ENCODE results near the gene HMGXB3. TPM values are rescaled to one million over a fixed set of nuclear protein-coding genes. Genes with fewer than 3 reads are reported as not detected.

The HMGXB3 gene
- total RNA-seq, 2 experiments from 2014 or later, result 27.2 to 30.5 TPM

DNA sequence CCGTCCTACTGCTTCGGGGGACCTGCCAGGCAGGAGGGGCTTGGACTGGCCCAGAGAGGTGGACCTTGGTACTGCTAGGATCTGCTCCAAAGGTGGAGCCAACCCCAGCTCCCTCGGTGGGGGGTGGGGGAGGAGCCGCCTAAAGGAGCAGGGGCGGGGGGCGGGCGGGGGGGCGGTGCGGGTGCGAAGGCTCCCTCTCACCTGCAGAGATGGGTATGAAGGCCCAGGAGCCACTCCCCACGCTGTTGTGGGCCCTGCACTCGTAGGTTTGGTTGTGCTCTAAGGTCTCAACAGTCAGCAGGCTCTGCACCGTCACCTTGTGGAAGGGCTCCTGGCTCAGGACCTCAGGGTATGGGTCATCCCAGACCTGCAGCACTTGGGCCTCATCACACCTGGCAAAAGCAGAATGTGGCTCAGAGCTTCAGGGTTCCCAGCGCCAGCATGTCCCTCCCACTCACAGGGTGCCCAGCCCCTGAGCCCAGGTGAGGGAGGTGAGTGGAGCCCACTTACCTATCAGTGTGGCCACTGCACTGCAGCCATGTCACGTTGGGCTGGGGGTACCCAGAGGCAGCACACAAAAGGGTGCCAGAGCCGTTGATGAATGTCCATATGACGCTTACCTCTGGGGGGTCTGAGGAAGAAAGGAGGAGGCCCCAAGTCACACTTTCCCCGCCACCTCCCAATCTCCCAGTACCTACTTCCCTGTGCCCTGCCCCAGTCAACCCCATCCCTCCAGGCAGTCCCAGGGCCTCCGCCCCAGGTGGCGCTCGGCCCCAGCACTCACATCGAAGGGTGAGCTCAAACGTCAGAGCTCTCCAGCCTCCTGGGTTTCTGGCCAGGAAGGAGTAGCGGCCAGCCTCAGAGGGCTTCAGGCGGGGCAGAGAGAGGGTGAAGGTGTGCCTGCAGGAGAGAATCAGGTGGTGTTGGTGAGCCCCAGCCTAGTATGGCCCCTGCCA, 69.4 kb downstream of the HMGXB3 start:
- intact Hi-C loops (cut with DNase I, micrococcal nuclease), result no loop called here
- no peaks in the 10 kb centered on the region for H3K27me3 Mint-ChIP-seq
- ChIA-PET POLR2A (no interaction called here), CTCF (no interaction called here)
- peaks cover 12% of the 10 kb centered on the region for H3K4me1 Mint-ChIP-seq
- ATAC-seq (no peak), DNase-seq (no peak)
- H3K9me3 Mint-ChIP-seq (ENCODE audit: low read depth), result no peaks in the 10 kb centered on the region
- H3K4me3 Mint-ChIP-seq, result no peak overlapping the region
- H3K27ac Mint-ChIP-seq, result no peak overlapping the region
- H3K36me3 Mint-ChIP-seq (ENCODE audit: low read depth), result no peaks in the 10 kb centered on the region

DNA sequence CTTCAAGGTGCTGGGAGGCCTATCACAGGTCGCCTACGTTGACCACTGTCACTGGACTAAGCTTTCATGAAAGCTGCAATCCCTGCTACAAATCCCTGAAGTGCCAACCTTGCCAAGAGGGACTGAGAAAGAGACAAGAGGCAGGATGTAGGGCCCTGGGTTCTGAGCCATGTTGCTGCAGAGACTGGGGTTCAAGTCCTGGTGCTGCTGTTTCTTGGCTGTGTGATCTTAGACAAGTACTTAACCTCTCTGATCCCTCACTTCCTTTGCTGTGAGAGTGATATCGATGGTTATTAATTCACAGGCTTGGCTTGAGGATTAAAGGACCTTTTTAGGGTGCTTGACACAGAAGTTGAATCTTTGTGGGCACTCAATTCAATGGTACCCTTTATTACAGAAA, 70.3 kb downstream of the HMGXB3 start:
- ChIA-PET POLR2A (no interaction called here), CTCF (no interaction called here)
- intact Hi-C loops (cut with DNase I, micrococcal nuclease), result no loop called here
- Mint-ChIP-seq H3K27ac (no peak overlapping the region), H3K27me3 (no peaks in the 10 kb centered on the region), H3K4me1 (peaks cover 12% of the 10 kb centered on the region), H3K4me3 (no peak overlapping the region), H3K9me3 (ENCODE audit: low read depth) (no peaks in the 10 kb centered on the region), H3K36me3 (ENCODE audit: low read depth) (no peaks in the 10 kb centered on the region)
- DNase-seq (no peak), ATAC-seq (no peak)

DNA sequence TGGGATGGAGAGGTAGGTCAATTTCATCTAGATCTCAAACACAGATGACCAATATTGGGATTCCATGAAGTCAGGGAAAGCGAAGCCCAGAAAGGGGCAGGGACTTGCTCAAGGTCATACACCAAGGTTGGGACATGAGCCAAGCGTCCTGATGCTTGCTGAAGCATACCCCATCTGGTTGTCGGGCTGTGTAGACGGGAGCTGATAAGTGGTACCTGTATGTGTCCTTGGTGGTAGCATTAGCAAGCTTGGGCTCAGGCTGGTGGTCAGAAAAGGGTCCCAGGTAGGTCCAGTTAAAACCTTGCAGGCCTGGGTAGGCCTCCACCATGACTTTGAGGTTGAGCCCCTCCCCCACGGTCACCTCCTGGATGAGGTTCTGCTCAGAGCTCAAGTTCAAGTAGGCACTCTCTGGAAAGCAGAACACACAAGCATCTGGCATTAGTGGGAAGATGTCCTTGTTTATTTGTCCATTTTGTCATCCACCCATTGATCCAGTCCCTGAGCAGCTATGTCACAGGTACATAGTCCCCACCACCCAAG, 72.6 kb downstream of the HMGXB3 start:
- no peaks in the 10 kb centered on the region for H3K9me3 Mint-ChIP-seq (ENCODE audit: low read depth)
- H3K27ac Mint-ChIP-seq, result no peak overlapping the region
- no peaks in the 10 kb centered on the region for H3K36me3 Mint-ChIP-seq (ENCODE audit: low read depth)
- CTCF ChIA-PET, result interaction anchor here (1.1 kb wide), 1 partner anchor 48 kb away, joined by 4 read pairs; no protein-coding TSS in a partner anchor
- H3K4me3 Mint-ChIP-seq, result no peak overlapping the region
- DNase-seq (no peak), ATAC-seq (no peak)
- H3K27me3 Mint-ChIP-seq, result no peaks in the 10 kb centered on the region
- POLR2A ChIA-PET, result no interaction called here
- no peaks in the 10 kb centered on the region for H3K4me1 Mint-ChIP-seq
- intact Hi-C loops (cut with DNase I, micrococcal nuclease), result no loop called here

DNA sequence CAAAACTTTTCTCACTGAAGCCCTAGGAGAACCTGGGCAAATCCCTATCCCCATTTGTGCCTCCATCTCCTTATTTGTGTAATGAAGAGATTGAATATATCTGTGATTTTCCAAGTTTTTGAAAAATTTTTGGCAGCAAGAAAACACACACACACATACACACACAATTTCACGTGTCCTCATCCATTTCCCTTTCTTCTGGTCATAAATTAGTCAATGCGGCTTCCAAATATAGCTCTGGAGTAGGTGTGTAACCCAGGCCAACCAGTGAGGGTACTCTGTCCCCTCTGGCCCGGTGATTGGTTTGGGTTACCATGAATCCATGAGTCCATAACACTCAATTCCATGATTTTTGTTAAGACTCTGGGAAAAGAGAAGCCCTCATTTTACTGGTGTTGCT, 73.1 kb downstream of the HMGXB3 start:
- Mint-ChIP-seq H3K27me3 (no peaks in the 10 kb centered on the region), H3K9me3 (ENCODE audit: low read depth) (no peaks in the 10 kb centered on the region), H3K36me3 (ENCODE audit: low read depth) (no peaks in the 10 kb centered on the region), H3K4me1 (no peaks in the 10 kb centered on the region), H3K4me3 (no peak overlapping the region), H3K27ac (no peak overlapping the region)
- intact Hi-C loops (cut with DNase I, micrococcal nuclease), result no loop called here
- DNase-seq (no peak), ATAC-seq (no peak)
- POLR2A ChIA-PET, result no interaction called here
- CTCF ChIA-PET, result interaction anchor here (1.0 kb wide), 1 partner anchor 28 kb away, joined by 3 read pairs; no protein-coding TSS in a partner anchor

DNA sequence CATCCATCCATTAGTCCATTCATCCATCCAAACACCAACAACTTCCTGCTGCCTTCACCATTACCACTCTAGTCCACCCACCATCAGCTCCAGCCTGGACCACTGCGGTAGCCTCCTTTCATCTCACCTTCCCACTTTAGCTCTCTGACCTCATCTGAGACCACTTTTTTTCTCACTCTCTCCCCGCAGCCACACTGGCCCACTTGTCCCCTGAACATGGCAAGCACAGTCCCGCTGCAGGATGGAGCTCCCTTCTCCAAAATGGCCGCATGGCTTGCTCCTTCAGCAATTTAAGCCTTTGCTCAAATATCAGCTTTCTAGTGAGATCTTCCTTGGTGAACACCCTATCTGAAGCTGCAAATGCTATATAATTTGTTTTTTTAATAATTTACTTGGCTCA, 74.7 kb downstream of the HMGXB3 start:
- intact Hi-C loops (cut with DNase I, micrococcal nuclease), result no loop called here
- Mint-ChIP-seq H3K27ac (no peak overlapping the region), H3K4me1 (no peaks in the 10 kb centered on the region), H3K4me3 (no peak overlapping the region), H3K36me3 (ENCODE audit: low read depth) (no peaks in the 10 kb centered on the region), H3K27me3 (no peaks in the 10 kb centered on the region), H3K9me3 (ENCODE audit: low read depth) (no peaks in the 10 kb centered on the region)
- ChIA-PET CTCF (interaction anchor here (0.8 kb wide), 1 partner anchor 12 kb away, joined by 3 read pairs; no protein-coding TSS in a partner anchor), POLR2A (no interaction called here)
- DNase-seq (no peak), ATAC-seq (no peak)

DNA sequence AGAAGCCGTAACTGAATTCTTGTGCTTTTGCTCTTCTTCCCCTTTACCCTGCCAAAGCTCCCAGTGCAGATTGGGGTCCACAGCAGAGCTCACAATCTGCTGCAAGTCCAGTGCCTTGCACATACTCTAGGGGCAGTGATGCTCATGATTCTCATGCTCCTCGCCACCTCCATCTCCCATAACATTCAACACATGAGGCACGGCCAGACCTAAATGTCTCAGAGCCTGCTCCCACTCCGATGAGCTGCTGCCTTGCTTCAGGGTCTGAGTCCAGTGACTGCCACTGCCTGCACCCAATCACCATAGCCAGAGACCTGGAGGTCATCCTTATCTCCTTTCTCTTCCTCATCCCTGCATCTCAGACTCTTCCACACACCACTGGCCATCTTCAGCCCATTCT, 75.3 kb downstream of the HMGXB3 start:
- Mint-ChIP-seq H3K9me3 (ENCODE audit: low read depth) (no peaks in the 10 kb centered on the region), H3K27ac (no peak overlapping the region), H3K36me3 (ENCODE audit: low read depth) (no peaks in the 10 kb centered on the region), H3K4me1 (no peaks in the 10 kb centered on the region), H3K27me3 (no peaks in the 10 kb centered on the region), H3K4me3 (no peak overlapping the region)
- ChIA-PET POLR2A (no interaction called here), CTCF (interaction anchor here (0.6 to 0.8 kb wide), 2 partner anchors 12 to 122 kb away, joined by 3 read pairs; no protein-coding TSS in a partner anchor)
- ATAC-seq (no peak), DNase-seq (no peak)
- intact Hi-C loops (cut with DNase I, micrococcal nuclease), result no loop called here

DNA sequence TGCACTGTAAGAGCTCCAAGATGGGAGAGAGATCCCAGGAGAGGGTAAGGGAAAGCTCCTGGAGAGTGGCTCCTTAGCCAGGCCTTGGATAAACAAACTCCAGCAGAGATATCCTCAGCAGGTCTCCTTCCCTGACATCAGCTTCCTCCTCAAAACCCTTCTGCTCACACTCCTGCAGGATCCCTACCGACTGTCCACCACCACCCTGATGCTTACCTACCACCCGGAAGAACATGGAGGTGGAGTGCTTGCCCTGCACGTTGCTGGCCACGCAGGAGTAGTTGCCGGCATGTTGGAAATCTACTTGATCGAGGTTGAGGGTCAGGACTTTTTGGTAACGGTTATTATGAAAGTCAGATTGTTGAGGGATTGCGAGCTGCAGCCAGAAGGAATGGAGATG, 76.5 kb downstream of the HMGXB3 start:
- Mint-ChIP-seq H3K27ac (no peak overlapping the region), H3K9me3 (ENCODE audit: low read depth) (no peaks in the 10 kb centered on the region), H3K4me1 (peaks cover 2% of the 10 kb centered on the region), H3K36me3 (ENCODE audit: low read depth) (no peaks in the 10 kb centered on the region), H3K27me3 (peaks cover 5% of the 10 kb centered on the region), H3K4me3 (no peak overlapping the region)
- POLR2A ChIA-PET, result no interaction called here
- intact Hi-C loops (cut with DNase I, micrococcal nuclease), result no loop called here
- ATAC-seq (no peak), DNase-seq (no peak)
- CTCF ChIA-PET, result interaction anchor here (1.7 kb wide), 1 partner anchor 10 kb away, joined by 5 read pairs; no protein-coding TSS in a partner anchor

DNA sequence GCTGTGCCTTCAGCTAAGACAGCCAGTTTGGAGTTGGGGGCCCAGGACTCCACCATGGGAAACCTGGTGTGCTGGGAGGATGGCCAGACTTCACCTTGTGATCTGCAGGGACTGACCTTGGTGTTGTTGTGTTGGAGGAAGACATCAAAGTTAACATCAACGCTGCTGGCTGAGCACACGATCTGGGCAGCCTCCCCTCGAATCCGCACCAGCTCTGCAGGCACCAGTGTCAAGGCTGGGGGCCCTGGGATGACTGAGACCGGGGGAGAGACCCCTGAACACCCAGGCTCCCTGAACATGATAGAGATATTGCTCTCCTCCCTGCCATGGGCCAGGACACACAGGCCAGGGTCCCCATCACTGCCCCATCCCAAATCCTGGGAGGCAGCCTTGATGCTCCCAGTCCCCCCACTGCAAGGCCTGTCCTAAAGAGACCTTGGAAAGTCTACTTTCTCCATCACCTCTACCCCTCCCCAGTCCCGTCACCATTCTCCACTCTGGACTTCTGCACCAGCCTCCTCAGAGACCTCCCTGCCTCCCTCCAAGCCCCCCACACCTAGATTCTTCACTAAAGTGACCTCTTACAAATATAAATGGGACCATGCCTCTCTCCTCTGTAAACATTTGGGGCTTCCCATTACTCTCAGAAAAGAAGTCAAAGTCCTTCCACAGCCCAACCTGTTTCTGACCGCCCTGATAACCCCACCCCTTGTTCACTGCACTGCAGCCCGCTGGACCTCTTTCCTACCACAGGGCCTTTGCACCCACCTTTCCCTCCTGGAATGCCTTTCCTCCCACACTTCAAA, 77.7 kb downstream of the HMGXB3 start:
- H3K9me3 Mint-ChIP-seq (ENCODE audit: low read depth), result no peaks in the 10 kb centered on the region
- no peaks in the 10 kb centered on the region for H3K36me3 Mint-ChIP-seq (ENCODE audit: low read depth)
- DNase-seq (no peak), ATAC-seq (no peak)
- H3K4me1 Mint-ChIP-seq, result peaks cover 5% of the 10 kb centered on the region
- H3K4me3 Mint-ChIP-seq, result no peak overlapping the region
- ChIA-PET CTCF (interaction anchor here (0.6 to 1.7 kb wide), 3 partner anchors 9 to 86 kb away, joined by 3 to 5 read pairs (median 3); no protein-coding TSS in a partner anchor), POLR2A (no interaction called here)
- intact Hi-C loops (cut with DNase I, micrococcal nuclease), result no loop called here
- peaks cover 14% of the 10 kb centered on the region for H3K27me3 Mint-ChIP-seq
- no peak overlapping the region for H3K27ac Mint-ChIP-seq

DNA sequence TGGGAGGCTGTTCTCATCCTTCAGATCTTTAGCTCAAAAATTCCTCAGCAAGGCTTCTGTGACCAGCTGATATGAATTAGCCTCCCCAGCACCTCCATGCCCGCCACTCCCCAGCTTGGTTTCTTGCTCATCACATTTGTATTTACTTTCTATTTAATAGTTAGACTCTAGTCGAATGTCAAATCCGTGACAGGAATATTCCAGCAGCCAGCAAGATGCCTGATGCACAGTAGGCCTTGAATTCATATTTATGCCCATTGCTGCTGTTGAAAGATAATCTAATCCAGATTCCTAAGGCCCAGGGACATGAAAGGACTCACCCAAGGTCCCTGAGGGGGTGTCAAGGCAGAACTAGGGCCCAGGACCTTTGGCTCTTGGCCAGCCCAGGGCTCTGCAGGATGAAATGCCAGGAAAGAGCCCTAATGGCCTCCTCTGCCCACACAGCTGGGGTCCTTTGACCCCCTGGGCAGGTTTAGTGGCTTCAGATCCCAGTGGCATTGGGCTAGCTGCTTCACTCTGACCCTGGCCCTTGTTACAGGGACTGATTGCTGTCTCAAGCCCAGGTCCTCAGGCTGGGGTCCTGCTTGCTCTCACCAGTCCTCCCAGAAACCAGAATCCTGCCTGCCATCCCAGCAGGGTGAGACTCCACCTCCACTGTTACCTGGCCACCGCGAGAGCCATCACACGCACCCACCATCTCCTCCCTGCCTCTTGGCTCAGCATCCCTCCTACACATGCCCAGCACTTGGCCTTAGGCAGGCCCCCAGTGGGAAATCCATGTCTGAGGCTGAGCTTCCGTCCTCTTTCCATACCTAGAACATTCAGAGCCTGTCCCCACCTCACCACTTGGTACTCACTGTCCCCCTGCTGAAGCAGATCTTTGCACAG, 78.5 kb downstream of the HMGXB3 start:
- H3K27ac Mint-ChIP-seq, result no peak overlapping the region
- H3K4me3 Mint-ChIP-seq, result no peak overlapping the region
- ATAC-seq (no peak), DNase-seq (no peak)
- intact Hi-C loops (cut with DNase I, micrococcal nuclease), result no loop called here
- H3K4me1 Mint-ChIP-seq, result peaks cover 5% of the 10 kb centered on the region
- no peaks in the 10 kb centered on the region for H3K36me3 Mint-ChIP-seq (ENCODE audit: low read depth)
- peaks cover 21% of the 10 kb centered on the region for H3K27me3 Mint-ChIP-seq
- ChIA-PET POLR2A (no interaction called here), CTCF (interaction anchor here (1.2 kb wide), 1 partner anchor 8 kb away, joined by 3 read pairs; no protein-coding TSS in a partner anchor)
- H3K9me3 Mint-ChIP-seq (ENCODE audit: low read depth), result no peaks in the 10 kb centered on the region

DNA sequence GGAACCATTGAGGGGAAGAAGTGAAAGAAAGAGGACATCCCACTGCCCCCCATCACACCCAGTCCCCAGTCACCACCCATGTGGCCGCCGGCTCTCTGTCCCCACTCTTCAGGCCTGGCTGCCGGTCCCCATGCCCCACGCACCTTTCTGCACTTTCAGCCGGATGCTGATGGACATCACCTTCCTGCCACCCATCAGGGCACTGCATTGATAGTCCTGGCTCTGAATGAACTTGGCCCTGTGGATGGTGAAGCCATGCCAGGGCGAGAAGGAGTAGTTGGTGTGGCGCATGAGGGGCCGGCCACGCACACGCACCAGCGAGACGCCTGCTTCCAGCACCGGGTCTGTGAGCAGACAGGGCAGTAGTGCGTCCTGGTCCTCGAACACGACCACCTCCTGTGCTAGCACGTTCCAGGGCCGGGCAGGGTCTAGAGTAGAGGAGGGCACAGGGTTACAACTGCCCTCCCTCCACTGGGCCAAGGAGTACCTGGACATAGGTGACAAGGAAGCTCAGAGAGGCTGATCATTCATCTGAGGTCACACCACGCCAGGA, 79.4 kb downstream of the HMGXB3 start:
- DNase-seq (no peak), ATAC-seq (no peak)
- ChIA-PET POLR2A (no interaction called here), CTCF (interaction anchor here (0.6 kb wide), 1 partner anchor 119 kb away, joined by 3 read pairs; the partner anchor contains the start of gene SLC26A2)
- Mint-ChIP-seq H3K36me3 (ENCODE audit: low read depth) (no peaks in the 10 kb centered on the region), H3K4me1 (peaks cover 5% of the 10 kb centered on the region), H3K27me3 (peaks cover 21% of the 10 kb centered on the region), H3K9me3 (ENCODE audit: low read depth) (no peaks in the 10 kb centered on the region), H3K27ac (no peak overlapping the region), H3K4me3 (no peak overlapping the region)
- intact Hi-C loops (cut with DNase I, micrococcal nuclease), result no loop called here
